ENCODE measurements around the gene GABARAPL2.

The GABARAPL2 gene

GRCh38 chr16:75593308-75593707, 27.1 kb downstream of the GABARAPL2 start:
- no peak for DNase-seq

GRCh38 chr16:75593825-75594820, 27.9 kb downstream of the GABARAPL2 start:
- no peak for DNase-seq

- DNase-seq: no peak
These were observed 33.5 kb downstream of the GABARAPL2 start for GRCh38 chr16:75599452-75600277.

DNA sequence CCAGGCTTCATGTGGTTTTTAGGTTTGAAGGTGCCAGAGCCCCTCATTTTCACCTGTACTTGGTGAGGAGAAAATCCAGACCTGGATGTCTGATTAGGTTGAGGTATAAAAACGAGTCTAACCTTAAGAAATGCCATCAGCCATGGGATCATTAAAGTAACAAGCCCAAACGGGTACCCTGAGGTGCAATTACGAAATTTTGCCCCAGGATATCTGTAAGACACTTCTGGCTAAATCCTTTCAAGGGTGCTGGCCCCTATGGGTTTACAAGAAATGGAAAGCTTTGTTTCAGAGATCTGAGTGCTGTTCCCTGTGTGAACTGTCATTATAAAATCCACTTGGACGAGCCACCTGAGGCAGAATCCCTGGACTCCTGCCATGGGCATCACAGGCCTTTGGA, 37.1 kb downstream of the GABARAPL2 start:
- no peak for DNase-seq

DNA sequence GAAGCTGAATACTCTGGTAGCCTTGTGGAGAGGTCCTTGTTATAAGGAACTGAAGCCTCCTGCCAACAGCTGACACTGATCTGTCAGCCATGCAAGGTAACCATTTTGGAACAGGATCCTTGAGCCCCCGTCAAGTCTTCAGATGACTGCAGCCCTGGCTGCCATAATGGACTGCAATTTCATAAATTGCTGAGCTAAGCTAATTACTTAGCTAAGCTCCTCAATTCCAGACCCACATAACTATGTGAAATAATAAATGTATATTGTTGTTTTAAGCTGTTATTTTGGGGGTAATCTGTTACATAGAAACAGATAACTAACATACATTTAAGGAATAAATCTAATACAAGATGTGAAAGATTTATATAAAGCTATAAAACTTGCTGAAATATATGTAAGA, 40.3 kb downstream of the GABARAPL2 start:
- no peak for DNase-seq

GRCh38 chr16:75614066-75614897, 48.1 kb downstream of the GABARAPL2 start:
- DNase-seq: no peak

- DNase-seq: no peak
These were observed 49.4 kb downstream of the GABARAPL2 start for GRCh38 chr16:75615619-75616018.

DNA sequence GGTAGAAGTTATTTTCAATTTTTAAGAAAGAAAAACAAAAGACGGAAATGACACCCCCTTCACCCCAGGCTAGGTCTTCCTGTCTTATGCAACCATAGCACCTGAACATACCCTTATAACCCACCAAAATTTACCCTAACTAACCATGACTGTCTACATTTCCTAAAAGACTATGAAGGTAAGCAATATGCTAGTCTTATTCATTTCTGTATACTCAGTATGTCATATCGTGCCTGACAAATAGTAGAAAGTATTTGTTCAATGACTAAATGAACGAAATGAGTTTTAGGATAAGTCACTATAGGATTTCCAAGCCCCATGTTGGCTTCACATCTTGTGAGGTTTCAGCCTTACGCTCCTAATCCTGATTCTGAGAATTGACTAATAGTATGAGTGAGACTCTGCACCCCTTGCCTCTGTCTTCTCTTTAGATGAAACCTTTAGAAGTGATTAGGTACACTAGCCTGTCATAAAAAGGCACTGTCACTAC, 50.4 kb downstream of the GABARAPL2 start:
- peak; percentile 17 for DNase-seq

GRCh38 chr16:75617121-75617520, 50.9 kb downstream of the GABARAPL2 start:
- DNase-seq: no peak

DNA sequence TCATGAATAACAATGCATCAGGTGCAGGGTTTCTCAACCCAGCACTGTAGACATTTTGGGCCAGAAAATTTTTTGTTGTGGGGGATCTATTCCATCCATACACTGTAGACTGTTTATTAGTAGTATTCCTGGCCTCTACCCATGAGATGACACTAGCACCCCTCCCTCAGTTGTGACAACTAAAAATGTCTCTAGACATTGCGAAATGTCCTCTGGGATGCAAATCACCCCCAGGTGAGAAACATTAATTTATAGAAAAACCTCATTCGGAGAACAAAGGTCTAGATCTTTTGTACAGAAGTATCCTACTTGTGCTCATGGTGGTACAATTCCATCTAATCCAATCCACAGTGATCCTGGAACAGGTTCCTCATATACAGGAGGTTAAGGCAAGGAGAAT, 52.6 kb downstream of the GABARAPL2 start:
- DNase-seq: no peak

- peak; percentile 63 for DNase-seq
These were observed 54.4 kb downstream of the GABARAPL2 start for GRCh38 chr16:75620326-75621169.

DNA sequence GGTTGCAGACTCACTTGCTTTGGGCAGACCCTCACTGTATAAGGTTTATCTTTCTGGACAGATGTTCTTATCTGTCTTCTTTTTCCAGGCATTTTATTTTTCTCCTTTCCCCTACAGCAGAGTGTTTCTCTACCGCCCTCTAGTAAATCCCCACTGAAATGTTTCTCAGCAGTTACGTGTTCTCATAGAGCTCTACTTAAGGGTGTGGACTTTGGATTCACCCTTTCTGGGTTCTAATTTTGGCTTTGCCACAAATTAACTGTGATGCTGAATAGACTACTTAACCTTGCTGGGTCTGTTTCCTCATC, 54.9 kb downstream of the GABARAPL2 start:
- DNase-seq: no peak

DNA sequence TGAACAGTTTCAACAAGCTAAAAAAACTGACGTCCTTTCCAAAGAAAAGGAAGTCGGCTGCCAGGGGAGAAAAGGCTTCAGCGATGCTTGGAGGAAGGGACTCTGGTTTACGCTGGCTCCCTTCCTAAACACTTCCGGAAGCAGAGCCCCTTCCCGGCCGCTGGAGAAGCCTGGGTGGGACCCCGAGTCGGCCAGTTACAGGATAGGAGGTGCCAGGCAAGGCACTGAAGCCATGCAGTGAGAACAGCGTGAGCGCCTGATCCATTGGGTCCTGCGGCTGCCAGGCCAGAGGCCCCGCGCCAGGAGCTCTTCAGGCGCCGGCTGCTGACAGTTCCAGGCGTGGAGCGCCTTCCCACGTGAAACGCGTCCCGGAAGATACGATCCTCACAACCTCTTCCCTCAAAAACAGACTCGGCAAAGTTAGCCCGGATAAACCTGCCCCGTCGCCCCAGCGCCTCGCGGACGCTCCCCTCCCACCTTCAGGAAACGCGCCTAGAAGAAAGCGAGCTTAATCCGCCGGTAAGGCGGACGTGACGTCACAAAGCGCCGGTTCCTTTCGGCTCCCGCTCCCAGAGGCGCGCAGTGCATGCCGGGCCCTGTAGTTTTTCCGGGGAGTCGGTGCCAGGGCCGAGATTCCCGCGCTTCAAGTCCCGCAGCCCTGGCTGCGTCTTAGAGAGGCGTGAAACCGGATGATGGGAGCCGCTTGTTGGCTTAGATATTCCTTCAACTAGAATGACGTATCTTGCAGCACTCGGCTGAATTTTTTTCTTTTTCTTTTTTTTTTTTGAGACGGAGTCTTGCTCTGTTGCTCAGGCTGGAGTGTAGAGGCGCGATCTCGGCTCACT, 56.8 kb downstream of the GABARAPL2 start, which contains the start of gene ADAT1:
Gene ADAT1 (minus strand): TSS at position 521 of the 845 bp plus-strand sequence. CDS start 2,482 bp downstream, outside the sequence.
- peak; percentile 97 for DNase-seq

GRCh38 chr16:75624921-75625334, 58.7 kb downstream of the GABARAPL2 start:
- DNase-seq: no peak

DNA sequence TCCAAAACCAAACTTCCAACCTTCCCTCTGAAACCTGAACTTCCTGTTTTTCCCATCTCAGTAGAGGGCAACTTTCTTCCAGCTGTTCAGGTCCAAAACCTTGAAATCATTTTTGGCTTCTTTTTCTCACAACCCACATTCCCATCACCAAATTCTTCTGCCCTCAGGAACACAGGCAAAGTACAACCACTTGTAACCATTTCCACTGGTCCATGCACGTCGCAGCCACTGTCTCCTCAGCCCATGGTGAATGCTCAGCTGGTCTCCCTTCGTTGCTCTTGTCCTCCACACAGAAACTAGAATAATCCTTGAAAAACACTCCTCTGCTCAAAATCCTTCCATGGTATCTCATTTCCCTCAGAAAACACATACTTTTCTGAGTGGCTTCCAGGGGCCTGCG, 60.6 kb downstream of the GABARAPL2 start:
- no peak for DNase-seq

Data from activated naive CD4-positive, alpha-beta T cell treated with Interleukin-2 at 50 U/mL for 16 hours (primary cell).